Measurements from ENCODE around the gene SNRK. TPM values are rescaled to one million over a fixed set of nuclear protein-coding genes. Genes with fewer than 3 reads are reported as not detected.
"Not testable (repeated sequence)": the region's sequence is repeated elsewhere in the genome, so short reads cannot be mapped to it uniquely, and the experiment has no call there.

The SNRK gene
- total RNA-seq, 1 donor from 2014 or later: 275 TPM

DNA sequence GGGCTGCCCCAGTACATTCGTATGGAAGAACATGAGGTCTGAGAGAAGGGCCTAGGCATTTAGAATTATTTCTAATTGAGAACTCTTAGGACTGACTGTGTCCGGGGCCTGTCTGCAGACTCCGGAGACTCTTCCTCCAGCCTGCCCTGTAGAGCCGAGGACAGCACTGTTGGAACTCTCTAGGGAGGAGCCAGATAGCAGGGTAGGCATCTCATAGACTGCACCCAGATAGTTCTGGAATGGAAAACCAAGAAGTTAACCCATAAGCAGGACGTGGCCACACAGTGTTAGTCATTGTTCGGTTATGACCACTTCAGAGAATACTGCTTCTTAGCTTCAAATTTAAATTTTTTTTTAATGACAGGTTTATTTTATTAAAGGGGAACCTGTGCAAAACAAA, 59.5 kb downstream of the SNRK start:
- DNase-seq (ENCODE audit: low read depth, low spot score): no peak

DNA sequence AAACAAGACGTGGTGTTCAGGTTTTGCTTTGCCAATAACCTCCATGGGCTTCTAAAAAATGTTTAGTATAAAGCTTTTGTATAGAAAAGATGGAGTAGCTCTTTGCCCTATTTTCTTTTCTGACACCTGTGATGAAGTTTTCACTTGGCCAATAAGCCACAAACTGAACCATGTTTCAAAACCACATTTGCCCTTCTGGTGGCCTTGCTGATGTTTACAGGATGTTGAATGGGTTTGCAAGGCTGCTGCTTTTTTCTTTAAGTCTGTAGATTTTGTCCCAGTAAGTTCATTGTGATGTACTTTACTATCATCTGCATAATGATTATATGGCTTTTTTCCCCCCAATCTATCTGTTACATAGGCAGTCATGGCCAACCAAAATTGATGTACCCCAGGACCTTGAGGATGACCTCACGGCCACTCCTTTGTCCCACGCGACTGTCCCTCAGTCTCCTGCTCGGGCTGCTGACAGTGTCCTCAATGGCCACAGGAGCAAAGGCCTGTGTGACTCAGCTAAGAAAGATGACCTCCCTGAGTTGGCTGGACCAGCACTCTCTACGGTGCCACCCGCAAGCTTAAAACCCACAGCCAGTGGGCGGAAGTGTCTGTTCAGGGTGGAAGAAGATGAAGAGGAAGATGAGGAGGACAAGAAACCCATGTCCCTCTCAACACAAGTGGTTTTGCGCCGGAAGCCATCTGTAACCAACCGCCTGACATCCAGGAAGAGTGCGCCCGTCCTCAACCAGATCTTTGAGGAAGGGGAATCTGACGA, 60.8 kb downstream of the SNRK start:
- DNase-seq (ENCODE audit: low read depth, low spot score): no peak

DNA sequence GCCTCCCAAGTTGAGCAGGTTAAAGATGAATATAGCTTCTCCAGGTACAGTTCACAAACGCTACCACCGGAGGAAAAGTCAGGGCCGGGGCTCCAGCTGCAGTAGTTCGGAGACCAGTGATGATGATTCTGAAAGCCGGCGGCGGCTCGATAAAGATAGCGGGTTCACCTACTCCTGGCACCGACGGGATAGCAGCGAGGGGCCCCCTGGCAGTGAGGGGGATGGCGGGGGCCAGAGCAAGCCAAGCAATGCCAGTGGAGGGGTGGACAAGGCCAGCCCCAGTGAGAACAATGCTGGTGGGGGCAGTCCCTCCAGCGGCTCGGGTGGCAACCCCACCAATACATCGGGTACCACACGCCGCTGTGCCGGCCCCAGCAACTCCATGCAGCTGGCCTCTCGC, 61.4 kb downstream of the SNRK start:
- no peak for DNase-seq (ENCODE audit: low read depth, low spot score)

DNA sequence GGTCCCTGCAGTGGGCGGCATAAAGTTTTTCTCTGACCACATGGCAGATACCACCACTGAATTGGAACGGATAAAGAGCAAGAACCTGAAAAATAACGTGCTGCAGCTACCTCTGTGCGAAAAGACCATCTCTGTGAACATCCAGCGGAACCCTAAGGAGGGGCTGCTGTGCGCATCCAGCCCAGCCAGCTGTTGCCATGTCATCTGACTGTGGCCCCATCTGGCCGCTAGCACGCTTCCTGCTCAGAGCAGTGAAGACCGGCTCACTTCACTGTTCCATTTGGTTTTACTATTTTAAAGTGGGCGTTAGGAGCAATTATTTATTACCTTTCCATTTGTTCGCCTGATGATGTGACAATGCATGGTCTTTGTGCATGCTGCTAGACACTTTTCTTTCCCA, 62.0 kb downstream of the SNRK start:
- DNase-seq (ENCODE audit: low read depth, low spot score): no peak

DNA sequence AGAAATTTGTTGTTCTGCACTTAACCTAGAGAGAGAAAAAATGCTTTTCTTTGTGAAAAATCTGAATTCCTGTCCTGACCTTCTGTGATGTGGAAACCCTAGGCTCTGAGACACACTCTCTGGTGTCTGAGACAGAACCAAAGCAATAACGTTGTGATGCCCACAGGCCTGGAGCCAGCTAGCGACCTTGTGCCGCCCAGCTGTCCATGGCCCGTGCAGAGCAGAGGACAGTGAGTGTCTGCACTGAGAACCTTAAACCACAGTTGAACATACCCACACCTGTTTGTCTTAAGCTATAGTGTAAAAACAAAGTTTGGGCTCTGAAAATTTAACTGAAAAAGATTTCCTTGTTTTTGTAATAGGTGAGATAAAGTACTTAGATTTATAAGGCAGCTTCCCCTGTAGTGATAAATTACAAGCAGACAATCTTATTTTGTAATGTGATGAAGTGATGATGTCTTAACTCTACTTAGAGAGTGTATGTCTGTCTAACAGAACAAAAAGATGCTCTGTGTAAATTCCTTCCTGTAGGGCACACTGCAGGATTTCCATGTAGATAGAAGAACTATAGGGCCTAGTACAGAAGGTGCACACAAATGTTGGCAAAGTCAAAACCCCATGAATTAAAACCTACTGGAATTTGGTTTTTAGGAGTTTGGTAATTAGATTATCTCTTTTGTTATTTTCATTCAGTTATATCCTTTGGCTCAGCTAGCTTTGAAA, 62.7 kb downstream of the SNRK start:
- no peak for DNase-seq (ENCODE audit: low read depth, low spot score)

DNA sequence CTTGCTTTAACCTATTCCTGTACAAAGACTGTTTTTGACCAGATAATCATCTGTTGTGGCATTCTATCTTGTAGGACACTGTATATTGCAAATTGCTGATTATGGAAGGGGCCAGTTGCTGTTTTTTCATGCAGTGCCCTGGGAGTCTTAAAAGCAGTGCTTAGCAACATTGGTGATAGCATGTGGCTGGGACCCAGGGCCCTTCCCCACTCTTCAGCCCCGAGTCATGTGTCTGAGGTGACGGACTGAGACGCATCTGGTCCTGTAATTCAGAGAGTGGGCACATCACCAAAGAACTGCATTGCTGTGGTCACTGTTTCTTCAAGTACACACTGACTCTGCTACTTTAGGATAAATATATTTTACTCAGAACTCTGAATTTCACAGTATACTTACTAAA, 63.4 kb downstream of the SNRK start:
- no peak for DNase-seq (ENCODE audit: low read depth, low spot score)

DNA sequence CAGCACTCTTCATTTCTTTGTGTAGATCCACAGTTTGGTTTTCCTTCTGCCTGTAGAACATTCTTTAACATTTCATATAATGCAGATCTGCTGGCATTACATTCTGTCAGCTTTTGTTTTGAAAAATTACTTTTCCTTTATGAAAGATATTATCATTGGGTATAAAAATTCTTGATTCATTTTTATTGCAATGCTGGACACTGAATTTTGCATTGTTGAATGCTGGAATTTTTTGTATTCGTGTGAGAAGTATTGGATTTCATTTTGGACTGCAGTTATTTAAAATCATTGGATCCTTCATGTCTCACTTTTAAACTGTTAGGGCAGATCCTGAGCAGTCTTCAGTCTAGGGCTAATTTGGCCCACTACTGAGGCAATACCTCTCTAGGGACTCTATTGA, 67.1 kb downstream of the SNRK start:
- DNase-seq (ENCODE audit: low read depth, low spot score): no peak

DNA sequence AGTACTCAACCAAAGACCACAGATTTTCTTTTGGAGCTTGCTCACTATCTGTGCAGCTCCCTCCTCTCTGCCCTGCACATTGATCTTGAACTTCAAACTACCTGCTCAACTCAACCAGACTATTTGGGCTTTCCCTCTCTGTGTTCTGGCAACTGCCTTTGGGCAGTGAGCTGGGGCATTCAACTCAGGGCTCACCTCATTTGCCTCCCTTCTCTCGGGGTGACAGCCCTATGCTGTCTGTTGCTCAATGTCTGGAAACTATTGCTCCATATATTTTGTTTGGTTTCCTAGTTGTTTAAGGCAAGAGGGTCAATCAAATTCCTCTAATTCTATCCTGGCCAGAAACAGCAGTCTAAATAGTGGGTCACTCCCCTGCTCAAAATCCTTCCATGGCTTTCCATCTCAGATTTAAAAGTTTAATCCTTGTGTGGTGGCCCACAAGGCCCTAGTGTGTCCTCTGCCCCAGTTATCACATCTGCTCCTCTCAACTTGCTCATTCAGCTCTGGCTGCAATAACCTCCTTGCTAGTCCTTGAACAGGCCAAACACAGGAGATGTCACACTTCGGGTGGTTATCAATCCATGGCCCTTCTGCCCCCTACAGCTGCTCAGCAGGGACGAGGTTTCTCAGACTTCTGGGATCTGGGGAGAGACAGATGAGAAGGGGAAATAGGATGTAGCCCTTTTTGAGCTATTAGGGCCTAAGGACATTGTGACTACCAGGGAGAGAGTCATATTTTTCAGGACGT, 67.8 kb downstream of the SNRK start:
- no peak for DNase-seq (ENCODE audit: low read depth, low spot score)

DNA sequence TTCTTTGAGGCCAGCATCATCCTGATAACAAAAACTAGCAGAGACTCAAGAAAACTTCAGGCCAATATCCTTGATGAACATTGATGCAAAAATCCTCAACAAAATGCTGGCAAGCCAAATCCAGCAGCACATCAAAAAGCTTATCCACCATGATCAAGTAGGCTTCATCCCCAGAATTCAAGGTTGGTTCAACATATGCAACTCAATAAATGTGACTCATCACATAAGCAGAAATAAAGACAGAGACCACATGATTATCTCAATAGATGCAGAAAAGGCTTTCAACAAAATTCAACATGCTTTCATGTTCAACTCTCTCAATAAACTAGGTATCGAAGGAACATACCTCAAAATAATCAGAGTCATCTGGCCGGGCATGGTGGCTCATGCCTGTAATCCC, 69.7 kb downstream of the SNRK start:
- not testable (repeated sequence) for DNase-seq (ENCODE audit: low read depth, low spot score)

DNA sequence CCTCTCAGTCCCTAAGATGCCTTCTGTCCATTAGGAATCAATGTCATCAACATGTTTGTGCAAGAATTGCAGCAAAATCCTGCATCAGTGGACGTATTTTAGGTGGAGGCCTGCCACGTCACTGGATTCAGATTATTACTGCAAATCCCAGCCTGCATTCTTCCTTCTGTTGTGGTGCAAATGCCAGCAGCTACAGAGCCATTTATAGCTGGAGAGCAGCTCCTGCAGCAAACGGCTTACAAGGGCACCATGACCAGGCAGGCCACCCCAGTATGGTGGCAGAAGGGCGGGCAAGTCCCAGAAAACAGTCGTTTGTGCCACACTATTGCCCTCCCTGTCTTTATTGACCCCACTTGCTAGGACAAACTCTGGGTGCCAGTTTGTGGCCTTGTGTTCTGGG, 74.7 kb downstream of the SNRK start:
- no peak for DNase-seq (ENCODE audit: low read depth, low spot score)

DNA sequence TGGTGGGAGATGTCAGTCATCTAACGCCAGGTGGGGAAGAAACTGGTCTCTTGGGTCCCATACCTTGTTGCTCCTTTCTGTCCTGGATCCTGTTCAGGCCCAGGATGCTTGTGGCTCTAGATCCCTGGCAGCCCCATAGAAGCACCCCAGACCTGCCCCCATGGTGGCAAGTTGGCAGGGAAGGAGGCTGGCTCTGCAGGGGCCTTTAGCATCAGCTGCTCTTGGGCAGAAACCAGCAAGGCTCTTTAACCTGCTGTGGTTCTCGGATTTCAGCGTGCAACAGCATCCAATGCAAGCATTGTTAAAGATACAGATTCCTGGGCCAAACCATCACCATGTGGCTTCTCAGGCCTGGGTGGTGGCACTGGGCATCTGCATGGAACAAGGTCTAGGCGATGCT, 75.8 kb downstream of the SNRK start:
- no peak for DNase-seq (ENCODE audit: low read depth, low spot score)

DNA sequence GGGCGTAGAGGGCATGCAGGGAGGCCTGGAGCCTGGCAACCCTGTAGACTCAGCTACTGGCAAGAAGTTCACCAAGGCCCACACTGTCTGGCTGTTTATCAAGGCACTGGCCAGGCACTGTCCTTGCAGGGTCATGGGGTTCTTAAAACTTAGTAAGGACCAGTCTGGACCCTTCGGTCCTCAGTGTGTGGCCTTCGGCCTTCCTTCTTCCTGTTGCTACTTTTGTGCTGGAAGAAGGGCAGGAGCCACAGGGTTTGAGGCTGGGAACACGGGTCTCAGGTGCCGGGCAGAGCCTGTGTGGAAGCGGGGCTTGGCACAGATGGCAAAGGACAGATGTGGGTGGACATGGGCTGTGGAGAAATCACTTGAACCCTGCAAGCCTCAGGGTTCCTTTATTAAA, 76.6 kb downstream of the SNRK start:
- no peak for DNase-seq (ENCODE audit: low read depth, low spot score)

DNA sequence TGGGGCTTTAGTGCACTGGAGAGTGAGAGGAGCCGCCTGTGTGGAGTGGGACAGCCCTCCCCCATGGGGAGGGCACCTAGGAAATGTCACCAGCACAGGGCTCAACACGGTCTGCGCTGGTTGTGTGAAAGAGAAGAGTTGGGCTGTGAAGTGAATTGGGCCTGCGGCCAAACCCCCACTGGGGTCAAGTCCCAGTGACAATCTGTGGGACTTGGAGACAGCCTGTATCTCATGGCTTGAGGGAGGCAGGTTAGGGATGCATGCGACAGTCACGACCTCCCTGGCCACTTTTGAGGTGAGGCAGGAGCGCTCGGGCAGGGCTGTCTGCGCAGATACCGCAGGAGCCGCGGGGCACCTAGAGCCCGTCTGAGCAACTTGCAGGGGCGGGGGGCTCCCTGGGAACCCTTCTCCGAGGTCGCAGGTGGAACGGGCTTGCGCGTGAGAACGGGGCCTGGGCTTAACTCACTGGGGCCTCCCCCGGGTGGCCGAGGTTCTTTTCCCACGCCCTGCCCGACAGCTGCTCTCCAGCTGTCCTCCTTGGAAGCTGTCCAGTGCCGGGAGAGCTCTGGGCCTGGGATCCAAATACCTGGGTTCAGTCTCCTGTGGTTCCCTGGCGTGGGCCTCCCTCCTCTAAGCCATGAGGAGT, 77.4 kb downstream of the SNRK start:
- DNase-seq (ENCODE audit: low read depth, low spot score): no peak

DNA sequence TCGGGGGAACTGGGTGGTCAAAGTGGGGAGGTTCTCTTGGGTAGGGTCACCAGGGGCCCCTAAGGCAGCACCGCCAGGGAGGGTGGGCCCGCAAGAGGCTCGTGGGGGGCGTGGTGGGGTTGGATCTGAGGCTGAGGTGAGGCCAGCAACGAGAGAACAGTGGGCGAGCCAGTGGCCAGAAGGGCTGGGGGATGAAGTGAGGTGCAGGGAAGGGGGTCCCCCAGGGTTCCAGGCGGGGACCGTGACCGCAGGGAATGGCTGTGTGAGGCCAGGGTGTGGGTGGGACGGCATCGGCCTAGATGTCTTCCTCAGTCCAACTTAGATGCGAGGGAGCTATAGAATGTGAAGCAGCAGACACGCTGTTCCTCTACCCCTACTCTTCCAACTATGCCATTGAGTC, 78.2 kb downstream of the SNRK start:
- no peak for DNase-seq (ENCODE audit: low read depth, low spot score)

DNA sequence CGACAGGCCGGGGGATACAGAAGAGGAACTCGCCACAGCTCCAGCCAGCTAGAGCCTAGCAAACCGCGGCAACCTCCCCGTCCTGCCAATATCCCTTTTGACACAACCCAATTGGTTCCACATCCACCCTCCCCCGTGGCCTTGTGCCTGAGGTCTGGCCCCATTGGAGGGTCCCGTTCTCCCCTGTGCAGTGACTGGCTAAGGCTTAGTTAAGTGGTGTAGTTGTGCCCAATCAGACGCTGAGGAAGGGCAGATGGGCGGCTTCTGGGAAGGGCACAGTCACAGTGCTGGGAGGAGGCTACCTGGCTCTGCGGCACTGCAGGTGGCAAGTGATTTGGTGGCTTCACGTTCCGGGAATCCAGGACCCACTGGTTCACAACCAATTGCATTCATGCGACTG, 78.6 kb downstream of the SNRK start:
- no peak for DNase-seq (ENCODE audit: low read depth, low spot score)

DNA sequence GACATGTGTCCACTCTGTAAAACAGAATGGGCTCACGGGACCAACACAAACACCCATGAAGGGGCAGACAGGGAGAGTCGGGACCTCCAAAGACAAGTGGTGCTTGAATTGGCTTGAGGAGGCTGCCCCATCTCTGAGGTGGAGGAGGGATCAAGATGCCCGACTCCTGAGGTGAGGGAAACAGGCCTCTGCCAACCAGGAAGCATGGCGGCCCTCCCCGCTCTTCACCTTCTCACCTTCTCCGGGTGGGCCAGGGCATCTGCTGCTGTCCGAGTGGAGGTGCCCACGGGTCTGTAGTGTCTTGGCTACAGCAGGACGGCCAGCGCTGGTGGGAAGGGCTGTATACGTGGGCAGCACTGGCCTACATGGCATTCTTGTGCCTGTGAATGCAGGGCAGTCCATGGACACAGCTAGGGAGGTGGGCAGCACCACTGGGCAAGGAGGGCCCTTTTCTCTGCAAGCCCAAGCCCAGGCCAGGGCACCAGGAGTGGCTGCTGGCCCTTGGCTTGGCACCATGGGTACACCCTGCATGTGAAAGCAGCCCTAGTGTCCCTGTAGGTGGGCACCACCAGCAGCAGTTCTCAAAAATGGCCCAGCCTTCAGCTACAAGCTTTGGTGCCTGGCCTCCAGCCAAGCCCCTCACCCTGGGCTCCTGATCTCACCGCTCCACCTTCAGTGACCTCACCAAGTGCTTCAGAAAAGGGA, 79.4 kb downstream of the SNRK start:
- DNase-seq (ENCODE audit: low read depth, low spot score): no peak

DNA sequence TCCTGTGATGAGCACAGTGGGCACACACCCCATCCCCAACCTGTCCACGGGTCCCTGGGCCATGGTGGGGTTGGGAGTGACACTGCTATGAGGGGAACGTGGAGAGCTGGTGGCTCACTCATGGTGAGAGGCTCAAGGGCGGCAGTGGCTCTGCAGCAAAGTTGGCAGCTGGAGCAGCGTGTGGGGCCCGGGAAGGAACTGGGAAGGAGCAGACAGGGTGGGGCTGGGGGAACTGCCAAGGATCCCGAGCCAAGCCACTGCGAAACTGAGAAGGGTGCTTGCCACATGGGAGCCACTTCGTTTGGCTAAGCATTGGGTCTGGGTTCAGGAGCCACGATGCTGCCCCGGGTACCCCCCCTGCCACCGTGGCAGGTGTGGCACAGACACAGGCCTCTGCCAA, 80.1 kb downstream of the SNRK start:
- DNase-seq (ENCODE audit: low read depth, low spot score): no peak

DNA sequence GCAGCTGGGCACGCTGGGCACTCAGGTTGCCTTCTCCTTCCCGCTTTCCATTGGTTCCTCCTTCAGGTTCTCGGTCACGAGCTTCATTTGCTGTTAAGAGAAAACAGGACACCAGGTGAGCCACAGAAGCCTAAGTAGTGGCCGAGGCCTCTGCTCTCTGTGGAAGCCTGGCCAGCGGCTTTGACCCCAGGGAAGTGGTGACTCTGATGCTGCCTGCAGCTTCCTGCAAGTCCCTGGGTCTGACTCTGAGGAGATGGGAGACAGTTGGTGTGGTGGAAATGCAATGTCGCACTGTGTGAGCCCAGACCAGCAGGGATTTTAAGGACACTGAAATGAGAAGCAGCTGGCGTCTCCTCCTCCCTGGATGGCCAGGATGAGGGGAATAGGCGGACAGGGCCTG, 80.5 kb downstream of the SNRK start:
- no peak for DNase-seq (ENCODE audit: low read depth, low spot score)

DNA sequence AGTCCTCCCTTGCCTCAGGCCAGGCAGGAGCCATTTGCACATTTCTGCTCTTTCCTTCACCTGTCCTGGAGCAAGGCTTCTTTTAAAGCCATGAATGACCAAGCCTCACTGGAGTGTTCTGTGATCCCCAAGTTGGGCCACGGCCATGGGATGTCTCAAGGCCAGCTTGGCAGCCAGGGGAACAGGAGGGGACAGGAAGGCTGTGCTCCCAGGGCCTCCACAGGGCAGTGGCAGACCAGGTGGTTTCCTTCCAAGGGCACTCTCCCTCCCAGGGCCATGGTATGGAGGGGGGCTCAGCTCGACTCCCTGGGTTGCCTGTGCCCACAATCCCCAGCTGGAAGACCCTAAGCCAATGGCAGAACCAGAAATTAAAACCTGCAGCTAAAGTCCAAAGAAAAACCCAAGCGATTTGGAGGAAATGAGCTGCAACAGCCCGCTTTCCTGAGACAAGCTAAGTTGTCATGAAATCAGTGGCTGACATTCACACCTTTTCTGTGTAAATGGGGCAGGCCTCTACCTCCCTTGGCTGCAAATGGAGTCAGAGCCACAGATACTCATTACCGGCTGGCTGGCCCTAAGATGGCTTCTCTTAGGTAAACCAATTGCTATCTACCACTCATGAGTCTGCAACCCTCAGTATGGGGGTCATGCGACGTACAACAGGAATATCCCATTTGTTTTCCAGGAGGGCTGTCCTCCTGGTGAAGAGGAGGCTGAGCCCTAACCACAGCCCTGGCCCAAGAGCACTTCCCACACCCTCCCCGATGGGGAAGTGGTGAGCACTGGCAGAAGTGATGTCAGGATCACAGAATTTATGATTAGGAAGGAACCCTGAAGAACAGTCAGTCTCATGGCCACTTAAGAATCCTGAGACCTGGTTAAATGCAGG, 83.3 kb downstream of the SNRK start:
- no peak for DNase-seq (ENCODE audit: low read depth, low spot score)

DNA sequence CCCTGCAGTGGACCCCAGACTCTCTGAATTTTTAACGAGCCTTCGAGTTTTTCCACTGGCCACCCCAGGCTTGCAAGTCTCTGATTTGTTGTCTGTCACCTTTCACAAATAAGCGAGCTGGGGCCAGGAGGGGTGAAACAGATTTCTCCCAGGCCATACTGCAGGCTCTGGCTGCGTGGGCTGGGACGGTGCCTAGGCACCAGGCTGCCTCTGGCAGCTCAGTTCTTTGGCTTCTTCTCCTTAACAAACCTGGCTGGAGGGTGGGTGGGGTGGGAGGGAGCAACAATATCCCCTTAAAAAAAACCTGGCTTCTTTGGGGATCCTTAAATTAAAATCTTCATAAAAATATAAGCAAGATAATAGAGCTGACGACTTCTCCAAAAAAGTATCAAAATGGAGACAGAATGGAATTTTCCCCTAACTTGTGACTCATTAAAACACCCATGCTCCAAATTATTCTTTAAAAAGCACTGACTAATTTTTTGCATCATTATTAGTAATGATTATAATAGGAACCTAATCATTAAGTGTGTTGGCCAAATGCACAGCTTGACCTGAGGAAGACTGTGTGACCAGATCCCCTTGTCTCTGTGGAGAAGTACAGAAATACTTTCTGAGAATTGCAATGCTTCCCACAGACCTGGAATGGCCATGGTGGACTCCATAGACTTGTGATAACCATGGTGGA, 84.1 kb downstream of the SNRK start:
- no peak for DNase-seq (ENCODE audit: low read depth, low spot score)
